HEK293 (cell line): Measurements from ENCODE around the gene PPP1R9B.

Experiments used
- CTCF ChIA-PET: fragments of 350-600 bp; formaldehyde crosslinking; extraction: SDS; loops from one replicate; lab custom pipeline; 2021; ENCODE audit warnings: antibody characterized with exemption; lab: Yijun Ruan, JAX
- POLR2A ChIA-PET: fragments of 300-600 bp; formaldehyde crosslinking; extraction: SDS; loops from one replicate; lab custom pipeline; 2020; ENCODE audit warnings: antibody characterized with exemption, inconsistent platforms; lab: Yijun Ruan, JAX
- H3K27ac ChIP-seq: fragments of 200-500 bp; sonication (Bioruptor generic); 2 replicates; pipeline ENCODE4 v1.5.1; 2014; ENCODE audit warnings: low read depth, low read length, control low read depth, inconsistent platforms; ENCODE audit errors: extremely low read depth
- H3K36me3 ChIP-seq, 2 experiments: fragments of 200-500 bp in 1 of 2; sonication (Bioruptor generic) in 1 of 2; 1 replicate in 1 of 2; 2 replicates in 1 of 2; pipeline ENCODE4 v1.5.1; 2014 to 2017; ENCODE audit warnings: inconsistent platforms in 2 of 2, low read length in 2 of 2; ENCODE audit not compliant: control insufficient read depth in 2 of 2, insufficient read depth in 1 of 2
- H3K4me1 ChIP-seq: fragments of 200-500 bp; sonication (Bioruptor generic); 2 replicates; pipeline ENCODE4 v1.5.1; 2014; ENCODE audit warnings: mild to moderate bottlenecking, low read length, inconsistent platforms; ENCODE audit not compliant: control insufficient read depth, insufficient read depth
- H3K4me3 ChIP-seq: 2 replicates; pipeline ENCODE4 v1.5.1; 2011; ENCODE audit warnings: low read depth, mild to moderate bottlenecking, control low read depth, low read length, moderate library complexity
- H3K9me3 ChIP-seq: fragments of 200-500 bp; sonication (Bioruptor generic); 2 replicates; pipeline ENCODE4 v1.5.1; 2014; ENCODE audit warnings: low read depth, low read length, inconsistent platforms; ENCODE audit not compliant: control insufficient read depth, insufficient read depth
- AEBP2 ChIP-seq: fragments of 450-650 bp; formaldehyde crosslinking; IDR thresholded peaks from 2 replicates; pipeline ENCODE4 v1.5.1; 2016; ENCODE audit warnings: missing biosample characterization, missing genetic modification characterization, borderline replicate concordance
- GLIS1 ChIP-seq: fragments of 450-650 bp; formaldehyde crosslinking; IDR thresholded peaks from 2 replicates; pipeline ENCODE4 v1.5.1; 2016; ENCODE audit warnings: missing biosample characterization, missing genetic modification characterization
- GLIS2 ChIP-seq: fragments of 450-650 bp; formaldehyde crosslinking; IDR thresholded peaks from 2 replicates; pipeline ENCODE4 v1.5.1; 2016; ENCODE audit warnings: missing biosample characterization, missing genetic modification characterization
- KLF17 ChIP-seq: fragments of 450-650 bp; formaldehyde crosslinking; IDR thresholded peaks from 2 replicates; pipeline ENCODE4 v1.5.1; 2016; ENCODE audit warnings: missing biosample characterization, missing genetic modification characterization
- OVOL3 ChIP-seq: fragments of 450-650 bp; formaldehyde crosslinking; IDR thresholded peaks from 2 replicates; pipeline ENCODE4 v1.5.1; 2016; ENCODE audit warnings: missing biosample characterization, missing genetic modification characterization
- ZBTB17 ChIP-seq: fragments of 450-650 bp; formaldehyde crosslinking; IDR thresholded peaks from 2 replicates; pipeline ENCODE4 v1.5.1; 2016; ENCODE audit warnings: missing biosample characterization, missing genetic modification characterization
- ZIC2 ChIP-seq: fragments of 450-650 bp; formaldehyde crosslinking; IDR thresholded peaks from 2 replicates; pipeline ENCODE4 v1.5.1; 2016; ENCODE audit warnings: missing biosample characterization, missing genetic modification characterization
- ZNF202 ChIP-seq: fragments of 450-650 bp; formaldehyde crosslinking; IDR thresholded peaks from 2 replicates; pipeline ENCODE4 v1.5.1; 2016; ENCODE audit warnings: missing biosample characterization, missing genetic modification characterization, borderline replicate concordance
- ZNF341 ChIP-seq: fragments of 450-650 bp; formaldehyde crosslinking; IDR thresholded peaks from 2 replicates; pipeline ENCODE4; 2016; ENCODE audit warnings: low read depth, missing biosample characterization, missing genetic modification characterization
- ZNF362 ChIP-seq: fragments of 450-650 bp; formaldehyde crosslinking; IDR thresholded peaks from 2 replicates; pipeline ENCODE4 v1.5.1; 2016; ENCODE audit warnings: missing biosample characterization, missing genetic modification characterization
- ZNF473 ChIP-seq: fragments of 450-650 bp; formaldehyde crosslinking; IDR thresholded peaks from 2 replicates; pipeline ENCODE4 v1.5.1; 2017; ENCODE audit warnings: missing biosample characterization, missing genetic modification characterization
- ZNF544 ChIP-seq: fragments of 450-650 bp; formaldehyde crosslinking; IDR thresholded peaks from 2 replicates; pipeline ENCODE4 v1.5.0; 2017; ENCODE audit warnings: missing biosample characterization, missing genetic modification characterization
- ZNF558 ChIP-seq: fragments of 450-650 bp; formaldehyde crosslinking; IDR thresholded peaks from 2 replicates; pipeline ENCODE4 v1.5.1; 2016; ENCODE audit warnings: missing biosample characterization, missing genetic modification characterization
- ZNF560 ChIP-seq: fragments of 450-650 bp; formaldehyde crosslinking; IDR thresholded peaks from 2 replicates; pipeline ENCODE4 v1.5.1; 2017; ENCODE audit warnings: missing biosample characterization, missing genetic modification characterization, borderline replicate concordance
- ZNF654 ChIP-seq: fragments of 450-650 bp; formaldehyde crosslinking; IDR thresholded peaks from 2 replicates; pipeline ENCODE4 v1.5.1; 2016; ENCODE audit warnings: low read depth, missing biosample characterization, missing genetic modification characterization
- TF ChIP-seq, protein P1 (sequence below): fragments of 450-650 bp; formaldehyde crosslinking; IDR thresholded peaks from 2 replicates; pipeline ENCODE4 v1.5.1; 2016; ENCODE audit warnings: missing biosample characterization, missing genetic modification characterization
- TF ChIP-seq, protein P2 (sequence below): fragments of 450-650 bp; formaldehyde crosslinking; IDR thresholded peaks from 2 replicates; pipeline ENCODE4 v1.5.1; 2016; ENCODE audit warnings: missing biosample characterization, missing genetic modification characterization

The PPP1R9B gene

DNA sequence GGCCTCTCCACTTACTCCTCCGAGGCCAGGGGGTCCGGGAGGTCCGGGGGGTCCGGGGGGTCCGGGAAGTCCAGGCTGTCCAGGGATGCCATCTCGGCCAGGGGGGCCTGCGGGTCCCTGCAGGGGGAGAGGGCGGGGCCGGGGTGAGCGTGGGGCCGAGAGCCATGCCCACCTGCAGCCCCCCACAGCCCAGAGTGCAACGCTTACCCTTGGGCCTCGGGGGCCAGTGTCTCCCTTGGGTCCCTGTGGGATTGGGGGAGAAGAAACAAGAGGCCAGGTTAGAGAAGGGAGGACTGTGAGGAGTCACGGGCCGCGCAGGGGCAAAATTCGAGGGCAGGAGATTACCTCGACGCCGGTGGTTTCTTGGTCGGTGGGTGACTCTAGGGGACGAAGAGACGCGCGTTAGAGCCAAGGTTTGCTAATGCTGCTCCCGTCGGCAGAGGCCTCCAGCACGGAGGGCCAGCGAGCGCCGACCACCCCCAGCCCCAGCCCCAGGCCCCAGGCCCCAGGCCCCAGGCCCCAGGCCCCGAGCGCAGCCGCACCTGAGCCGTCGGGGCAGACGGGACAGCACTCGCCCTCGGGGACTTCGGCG lies 48.8 kb upstream of the PPP1R9B start:
- peak overlapping the region; percentile 57; the same call in 1 of the 2 replicates for H3K27ac ChIP-seq
- POLR2A ChIA-PET: interaction anchor here (0.6 to 1.9 kb wide), 15 partner anchors 21 to 336 kb away, joined by 3 to 31 read pairs (median 6); partner anchors contain the start of genes SAMD14 and TMEM92
- CTCF ChIA-PET: interaction anchor here (0.7 to 18.0 kb wide), 37 partner anchors 8 to 947 kb away, joined by 3 to 487 read pairs (median 5); partner anchors contain the start of genes SGCA and TMEM92
- H3K4me3 ChIP-seq: peak overlapping the region; percentile 41
- no peaks in the 10 kb centered on the region for H3K4me1 ChIP-seq
- H3K9me3 ChIP-seq: no peaks in the 10 kb centered on the region
- TF ChIP-seq ZNF473 (no peak), GLIS2 (tag by site-specific recombination) (peak; percentile 29; the same call in 1 of the 2 replicates)
- TF ChIP-seq, all 188 proteins: peak for 1
- H3K36me3 ChIP-seq: peaks cover 0 to 26% of the 10 kb centered on the region in 2 experiments; a peak in 1 of 3 replicates

DNA sequence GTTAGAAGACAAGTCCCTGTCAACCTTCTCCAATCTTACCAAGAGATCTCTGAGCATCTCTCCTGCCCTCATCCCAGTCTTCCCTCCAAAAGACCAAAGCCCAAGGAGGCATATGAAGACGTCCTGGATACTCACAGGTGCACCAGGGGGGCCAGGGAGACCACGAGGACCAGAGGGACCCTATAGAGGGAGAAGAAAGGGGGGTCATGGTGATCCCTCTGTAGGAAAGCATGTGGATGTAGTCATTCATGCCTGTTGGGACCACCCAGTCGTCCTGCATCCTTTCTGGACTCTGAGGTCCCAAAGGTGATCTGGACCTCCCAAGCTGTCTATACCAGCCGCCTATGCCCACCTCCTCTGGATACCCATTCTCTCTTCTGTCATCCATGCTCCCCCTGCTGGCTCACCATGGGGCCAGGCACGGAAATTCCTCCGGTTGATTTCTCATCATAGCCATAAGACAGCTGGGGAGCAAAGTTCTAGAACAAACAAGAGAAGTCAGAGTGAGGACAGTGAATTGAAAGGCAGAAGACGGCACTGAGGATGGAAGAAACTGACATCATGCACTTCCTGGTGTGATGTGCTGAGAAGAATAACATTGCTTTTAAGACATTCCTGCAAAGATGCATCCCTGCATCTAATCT lies 47.7 kb upstream of the PPP1R9B start:
- no peak overlapping the region for H3K4me3 ChIP-seq
- POLR2A ChIA-PET: interaction anchor here (1.1 kb wide), 1 partner anchor 29 kb away, joined by 5 read pairs; no protein-coding TSS in a partner anchor
- TF ChIP-seq KLF17 (tag by site-specific recombination) (no peak), ZNF202 (no peak), ZBTB17 (tag by site-specific recombination) (peak; percentile 55; the same call in 1 of the 2 replicates), ZNF560 (tag by site-specific recombination) (no peak), ZIC2 (tag by site-specific recombination) (peak; percentile 26; the same call in 1 of the 2 replicates), ZNF654 (tag by site-specific recombination) (peak; percentile 50), GLIS1 (tag by site-specific recombination) (peak; percentile 69)
- TF ChIP-seq, protein P1, sequence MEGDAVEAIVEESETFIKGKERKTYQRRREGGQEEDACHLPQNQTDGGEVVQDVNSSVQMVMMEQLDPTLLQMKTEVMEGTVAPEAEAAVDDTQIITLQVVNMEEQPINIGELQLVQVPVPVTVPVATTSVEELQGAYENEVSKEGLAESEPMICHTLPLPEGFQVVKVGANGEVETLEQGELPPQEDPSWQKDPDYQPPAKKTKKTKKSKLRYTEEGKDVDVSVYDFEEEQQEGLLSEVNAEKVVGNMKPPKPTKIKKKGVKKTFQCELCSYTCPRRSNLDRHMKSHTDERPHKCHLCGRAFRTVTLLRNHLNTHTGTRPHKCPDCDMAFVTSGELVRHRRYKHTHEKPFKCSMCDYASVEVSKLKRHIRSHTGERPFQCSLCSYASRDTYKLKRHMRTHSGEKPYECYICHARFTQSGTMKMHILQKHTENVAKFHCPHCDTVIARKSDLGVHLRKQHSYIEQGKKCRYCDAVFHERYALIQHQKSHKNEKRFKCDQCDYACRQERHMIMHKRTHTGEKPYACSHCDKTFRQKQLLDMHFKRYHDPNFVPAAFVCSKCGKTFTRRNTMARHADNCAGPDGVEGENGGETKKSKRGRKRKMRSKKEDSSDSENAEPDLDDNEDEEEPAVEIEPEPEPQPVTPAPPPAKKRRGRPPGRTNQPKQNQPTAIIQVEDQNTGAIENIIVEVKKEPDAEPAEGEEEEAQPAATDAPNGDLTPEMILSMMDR (tag by site-specific recombination): peak; percentile 56
- TF ChIP-seq, protein P2, sequence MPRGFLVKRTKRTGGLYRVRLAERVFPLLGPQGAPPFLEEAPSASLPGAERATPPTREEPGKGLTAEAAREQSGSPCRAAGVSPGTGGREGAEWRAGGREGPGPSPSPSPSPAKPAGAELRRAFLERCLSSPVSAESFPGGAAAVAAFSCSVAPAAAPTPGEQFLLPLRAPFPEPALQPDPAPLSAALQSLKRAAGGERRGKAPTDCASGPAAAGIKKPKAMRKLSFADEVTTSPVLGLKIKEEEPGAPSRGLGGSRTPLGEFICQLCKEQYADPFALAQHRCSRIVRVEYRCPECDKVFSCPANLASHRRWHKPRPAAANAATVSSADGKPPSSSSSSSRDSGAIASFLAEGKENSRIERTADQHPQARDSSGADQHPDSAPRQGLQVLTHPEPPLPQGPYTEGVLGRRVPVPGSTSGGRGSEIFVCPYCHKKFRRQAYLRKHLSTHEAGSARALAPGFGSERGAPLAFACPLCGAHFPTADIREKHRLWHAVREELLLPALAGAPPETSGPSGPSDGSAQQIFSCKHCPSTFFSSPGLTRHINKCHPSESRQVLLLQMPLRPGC (tag by site-specific recombination): 0 out of 2 replicates have a peak, but pooled peaks have one; percentile 35

GRCh38 chr17:50196826-50197225 lies 46.3 kb upstream of the PPP1R9B start:
- no peaks in the 10 kb centered on the region for H3K4me1 ChIP-seq
- H3K27ac ChIP-seq: no peak overlapping the region
- TF ChIP-seq OVOL3 (tag by site-specific recombination) (no peak), ZBTB17 (tag by site-specific recombination) (0 out of 2 replicates have a peak, but pooled peaks have one; percentile 23), ZNF558 (tag by site-specific recombination) (no peak), ZNF544 (tag by site-specific recombination) (no peak), ZNF341 (tag by site-specific recombination) (peak; percentile 23; the same call in 1 of the 2 replicates), AEBP2 (tag by site-specific recombination) (no peak), ZNF362 (tag by site-specific recombination) (no peak)
- H3K4me3 ChIP-seq: no peak overlapping the region
- ChIA-PET POLR2A (interaction anchor here (1.5 kb wide), 1 partner anchor 19 kb away, joined by 5 read pairs; no protein-coding TSS in a partner anchor), CTCF (interaction anchor here (0.7 to 5.5 kb wide), 14 partner anchors 9 to 149 kb away, joined by 3 to 174 read pairs (median 4); partner anchors contain the start of genes SGCA and XYLT2)
- no peaks in the 10 kb centered on the region for H3K9me3 ChIP-seq
- H3K36me3 ChIP-seq: peaks cover 0 to 42% of the 10 kb centered on the region in 2 experiments; a peak in 1 of 3 replicates

More for the DNA sequence above, 47.7 kb upstream of the PPP1R9B start:
- no peaks in the 10 kb centered on the region for H3K4me1 ChIP-seq
- H3K27ac ChIP-seq: no peak overlapping the region
- CTCF ChIA-PET: interaction anchor here (0.6 to 5.5 kb wide), 18 partner anchors 10 to 147 kb away, joined by 3 to 174 read pairs (median 6); partner anchors contain the start of genes SGCA and XYLT2
- peaks cover 0 to 33% of the 10 kb centered on the region in 2 experiments; a peak in 1 of 3 replicates for H3K36me3 ChIP-seq
- no peaks in the 10 kb centered on the region for H3K9me3 ChIP-seq
